ENCODE data around the gene FOXQ1.
A peak's percentile ranks its signal among the peaks of the same experiment; 100 is the strongest.

The FOXQ1 gene

GRCh38 chr6:1337791-1338190 is 25.9 kb downstream of the FOXQ1 start:
- TF ChIP-seq CTCF (conservative IDR thresholded peaks at IDR 0.05; ENCODE audit: control insufficient read depth, insufficient read depth, low read depth, low read length), result no peak
- DNase-seq (ENCODE audit: low read depth), result peak; percentile 47

GRCh38 chr6:1346101-1346500 is 34.2 kb downstream of the FOXQ1 start:
- TF ChIP-seq CTCF (conservative IDR thresholded peaks at IDR 0.05; ENCODE audit: control insufficient read depth, insufficient read depth, low read depth, low read length), result no peak
- no peak overlapping the region for H3K4me3 ChIP-seq (ENCODE audit: control insufficient read depth, low read depth, low read length)
- DNase-seq (ENCODE audit: low read depth), result no peak

More at GRCh38 chr6:1337791-1338190, 25.9 kb downstream of the FOXQ1 start:
- no peak overlapping the region for H3K4me3 ChIP-seq (ENCODE audit: control insufficient read depth, low read depth, low read length)

GRCh38 chr6:1346558-1347091 is 34.7 kb downstream of the FOXQ1 start:
- no peak for DNase-seq (ENCODE audit: low read depth)
- H3K4me3 ChIP-seq (ENCODE audit: control insufficient read depth, low read depth, low read length), result no peak overlapping the region
- TF ChIP-seq CTCF (conservative IDR thresholded peaks at IDR 0.05; ENCODE audit: control insufficient read depth, insufficient read depth, low read depth, low read length), result no peak

- DNase-seq (ENCODE audit: low read depth), result no peak
- no peak for TF ChIP-seq CTCF (conservative IDR thresholded peaks at IDR 0.05; ENCODE audit: control insufficient read depth, insufficient read depth, low read depth, low read length)
- no peak overlapping the region for H3K4me3 ChIP-seq (ENCODE audit: control insufficient read depth, low read depth, low read length)
These were observed 35.3 kb downstream of the FOXQ1 start for GRCh38 chr6:1347161-1347560.

- DNase-seq (ENCODE audit: low read depth), result peak; percentile 42
- no peak overlapping the region for H3K4me3 ChIP-seq (ENCODE audit: control insufficient read depth, low read depth, low read length)
- no peak for TF ChIP-seq CTCF (conservative IDR thresholded peaks at IDR 0.05; ENCODE audit: control insufficient read depth, insufficient read depth, low read depth, low read length)
These were observed 36.8 kb downstream of the FOXQ1 start for GRCh38 chr6:1348675-1349074.

- DNase-seq (ENCODE audit: low read depth), result no peak
- H3K4me3 ChIP-seq (ENCODE audit: control insufficient read depth, low read depth, low read length), result no peak overlapping the region
- no peak for TF ChIP-seq CTCF (conservative IDR thresholded peaks at IDR 0.05; ENCODE audit: control insufficient read depth, insufficient read depth, low read depth, low read length)
These were observed 37.8 kb downstream of the FOXQ1 start for GRCh38 chr6:1349655-1350054.
